HepG2 (cell line): ENCODE data around the gene HSDL1. TPM values are rescaled to one million over a fixed set of nuclear protein-coding genes. Genes with fewer than 3 reads are reported as not detected.

ENCODE experiments used
- polyA plus RNA-seq, 8 experiments: library from polyadenylated mRNA; depleted of rRNA in 3 of 8; stranded (reverse) in 7 of 8; unstranded in 1 of 8; fragments of >200 nt; fragmentation: Illumina TruSeq in 4 of 8; extraction: Trizol in 4 of 8; gene quantifications; 2 replicates each; pipeline versions ENCODE4 v1.2.1 to v1.2.3, GENCODE V29; 2011 to 2016; ENCODE audit warnings: low read depth in 4 of 8, missing spikeins in 1 of 8, mixed read lengths in 1 of 8; ENCODE audit not compliant: insufficient read depth in 1 of 8
- total RNA-seq, 5 experiments: library from RNA; depleted of rRNA; stranded (reverse); fragments of >200 nt; fragmentation: Illumina TruSeq; extraction: Trizol; gene quantifications; 2 replicates each; pipeline ENCODE4 v1.2.3, GENCODE V29; 2016; ENCODE audit warnings: low read depth in 1 of 5

The HSDL1 gene
- total and polyA plus RNA-seq, 2 of the 13 experiments (the other 11 are each of a cell fraction or from before 2014, with no cell fraction given): 49.2 to 49.7 TPM

Other genes with a start within 250 kb of the HSDL1 start
- gene MLYCD, start 246.1 kb downstream of the HSDL1 start, total RNA-seq (2016; rRNA removed; fragmentation: Illumina TruSeq; extraction: Trizol): 2.8 and 4.0 TPM in 2 replicates
- gene MLYCD, start 246.1 kb downstream of the HSDL1 start, polyA plus RNA-seq (2011; rRNA removed): 1.8 and 2.0 TPM in 2 replicates
- 18.1 and 27.1 TPM in 2 replicates for gene OSGIN1, start 191.9 kb downstream of the HSDL1 start, total RNA-seq (2016; rRNA removed; fragmentation: Illumina TruSeq; extraction: Trizol)
- 20.5 and 26.5 TPM in 2 replicates for gene OSGIN1, start 191.9 kb downstream of the HSDL1 start, polyA plus RNA-seq (2011; rRNA removed)
- 0.49 TPM in 1 of 2 replicates, not detected in the other for gene NECAB2, start 176.9 kb downstream of the HSDL1 start, total RNA-seq (2016; rRNA removed; fragmentation: Illumina TruSeq; extraction: Trizol)
- gene NECAB2, start 176.9 kb downstream of the HSDL1 start, polyA plus RNA-seq (2011; rRNA removed): 0.21 TPM in 1 of 2 replicates, not detected in the other
- 0.24 TPM in 1 of 2 replicates, not detected in the other for gene SLC38A8, start 102.4 kb downstream of the HSDL1 start, total RNA-seq (2016; rRNA removed; fragmentation: Illumina TruSeq; extraction: Trizol)
- 0.37 and 0.61 TPM in 2 replicates for gene SLC38A8, start 102.4 kb downstream of the HSDL1 start, polyA plus RNA-seq (2011; rRNA removed)
- 42.0 and 56.7 TPM in 2 replicates for gene MBTPS1, start 28.2 kb downstream of the HSDL1 start, total RNA-seq (2016; rRNA removed; fragmentation: Illumina TruSeq; extraction: Trizol)
- 83.4 and 91.3 TPM in 2 replicates for gene MBTPS1, start 28.2 kb downstream of the HSDL1 start, polyA plus RNA-seq (2011; rRNA removed)
- 0.04 TPM in 1 of 2 replicates, not detected in the other for gene DNAAF1, start 131 bp upstream of the HSDL1 start, total RNA-seq (2016; rRNA removed; fragmentation: Illumina TruSeq; extraction: Trizol)
- gene DNAAF1, start 131 bp upstream of the HSDL1 start, polyA plus RNA-seq (2011; rRNA removed): 0.07 TPM in 1 of 2 replicates, not detected in the other
- gene TAF1C, start 41.9 kb upstream of the HSDL1 start, total RNA-seq (2016; rRNA removed; fragmentation: Illumina TruSeq; extraction: Trizol): 8.3 and 15.6 TPM in 2 replicates
- 20.8 and 25.2 TPM in 2 replicates for gene TAF1C, start 41.9 kb upstream of the HSDL1 start, polyA plus RNA-seq (2011; rRNA removed)
- gene ADAD2, start 46.0 kb upstream of the HSDL1 start, total RNA-seq (2016; rRNA removed; fragmentation: Illumina TruSeq; extraction: Trizol): not detected in 2 replicates
- gene ADAD2, start 46.0 kb upstream of the HSDL1 start, polyA plus RNA-seq (2011; rRNA removed): not detected in 2 replicates
- gene KCNG4, start 94.8 kb upstream of the HSDL1 start, total RNA-seq (2016; rRNA removed; fragmentation: Illumina TruSeq; extraction: Trizol): not detected in 2 replicates
- gene KCNG4, start 94.8 kb upstream of the HSDL1 start, polyA plus RNA-seq (2011; rRNA removed): not detected in 2 replicates
- gene WFDC1, start 149.7 kb upstream of the HSDL1 start, total RNA-seq (2016; rRNA removed; fragmentation: Illumina TruSeq; extraction: Trizol): not detected in 2 replicates
- not detected in 2 replicates for gene WFDC1, start 149.7 kb upstream of the HSDL1 start, polyA plus RNA-seq (2011; rRNA removed)
- gene ATP2C2, start 223.4 kb upstream of the HSDL1 start, total RNA-seq (2016; rRNA removed; fragmentation: Illumina TruSeq; extraction: Trizol): not detected in 2 replicates
- gene ATP2C2, start 223.4 kb upstream of the HSDL1 start, polyA plus RNA-seq (2011; rRNA removed): 0.05 and 0.07 TPM in 2 replicates